HFFc6 (cell line): Measurements from ENCODE around the gene HSP90B1. TPM values are rescaled to one million over a fixed set of nuclear protein-coding genes. Genes with fewer than 3 reads are reported as not detected.
A peak's percentile ranks its signal among the peaks of the same experiment; 100 is the strongest.

Experiments used
- DNase-seq: peaks from one replicate; pipeline ENCODE4 v3.0.0-alpha.2; 2018
- H3K27ac Mint-ChIP-seq: 2 replicates; pipeline ENCODE4 v1.8.0; 2020; ENCODE audit warnings: mild to moderate bottlenecking, mixed read lengths
- H3K27me3 Mint-ChIP-seq: 2 replicates; pipeline ENCODE4 v1.8.0; 2021; ENCODE audit warnings: mild to moderate bottlenecking, moderate library complexity, mixed read lengths; ENCODE audit not compliant: insufficient read depth
- H3K36me3 Mint-ChIP-seq: 2 replicates; pipeline ENCODE4 v1.8.0; 2021; ENCODE audit warnings: low read depth, mixed read lengths
- H3K4me1 Mint-ChIP-seq: 2 replicates; pipeline ENCODE4 v1.8.0; 2020; ENCODE audit warnings: low read depth, mixed read lengths
- H3K4me3 Mint-ChIP-seq: 2 replicates; pipeline ENCODE4 v1.8.0; 2020; ENCODE audit warnings: mild to moderate bottlenecking, moderate library complexity, mixed read lengths
- H3K9me3 Mint-ChIP-seq: 2 replicates; pipeline ENCODE4 v1.8.0; 2020; ENCODE audit warnings: mild to moderate bottlenecking, mixed read lengths
- total RNA-seq, 6 experiments: library from RNA; stranded (reverse); fragmentation: NEBNext Ultra II Directional; extraction: Animal tissue kit (Norgen Biotek cat#: 25700); gene quantifications; 2 replicates in 1 of 6; 3 replicates in 5 of 6; pipeline ENCODE4 v1.2.3, GENCODE V29; 2021
- TF ChIP-seq, protein P1 (sequence below): fragments of 200-600 bp; sonication (generic); IDR thresholded peaks from 2 replicates; pipeline ENCODE4 v1.5.0; 2021; ENCODE audit warnings: antibody characterized with exemption, mild to moderate bottlenecking

The HSP90B1 gene
- total RNA-seq, 6 experiments from 2014 or later: 1,001 to 1,318 (median 1,069) TPM

DNA sequence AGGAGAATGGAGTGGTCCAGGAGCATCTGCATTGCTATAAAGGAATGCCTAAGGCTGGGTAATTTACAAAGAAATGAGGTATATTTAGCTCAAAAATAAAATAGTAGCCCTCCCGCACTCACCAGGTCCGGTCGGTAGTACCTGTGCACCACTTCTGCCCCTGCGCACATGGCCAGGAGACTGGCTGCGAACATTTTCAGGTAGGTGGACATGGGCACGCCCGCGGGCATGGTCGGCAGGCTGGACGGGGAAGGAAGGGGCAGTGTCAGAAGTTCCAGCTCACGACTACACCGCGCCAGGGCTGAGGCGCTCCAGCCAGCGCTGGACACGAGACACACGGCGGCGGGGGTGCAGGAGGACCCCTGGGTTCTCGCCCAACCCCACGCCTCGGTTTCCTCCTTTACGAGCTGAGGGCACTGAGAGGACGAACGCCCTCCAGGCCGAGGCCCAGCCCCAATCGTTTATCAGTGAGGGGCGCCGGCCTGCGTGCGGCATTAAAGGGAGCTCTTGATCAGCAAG is 26.4 kb downstream of the HSP90B1 start:
- TF ChIP-seq, protein P1, sequence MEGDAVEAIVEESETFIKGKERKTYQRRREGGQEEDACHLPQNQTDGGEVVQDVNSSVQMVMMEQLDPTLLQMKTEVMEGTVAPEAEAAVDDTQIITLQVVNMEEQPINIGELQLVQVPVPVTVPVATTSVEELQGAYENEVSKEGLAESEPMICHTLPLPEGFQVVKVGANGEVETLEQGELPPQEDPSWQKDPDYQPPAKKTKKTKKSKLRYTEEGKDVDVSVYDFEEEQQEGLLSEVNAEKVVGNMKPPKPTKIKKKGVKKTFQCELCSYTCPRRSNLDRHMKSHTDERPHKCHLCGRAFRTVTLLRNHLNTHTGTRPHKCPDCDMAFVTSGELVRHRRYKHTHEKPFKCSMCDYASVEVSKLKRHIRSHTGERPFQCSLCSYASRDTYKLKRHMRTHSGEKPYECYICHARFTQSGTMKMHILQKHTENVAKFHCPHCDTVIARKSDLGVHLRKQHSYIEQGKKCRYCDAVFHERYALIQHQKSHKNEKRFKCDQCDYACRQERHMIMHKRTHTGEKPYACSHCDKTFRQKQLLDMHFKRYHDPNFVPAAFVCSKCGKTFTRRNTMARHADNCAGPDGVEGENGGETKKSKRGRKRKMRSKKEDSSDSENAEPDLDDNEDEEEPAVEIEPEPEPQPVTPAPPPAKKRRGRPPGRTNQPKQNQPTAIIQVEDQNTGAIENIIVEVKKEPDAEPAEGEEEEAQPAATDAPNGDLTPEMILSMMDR: no peak
- peak overlapping the region; percentile 98 for H3K27ac Mint-ChIP-seq
- peaks cover 53% of the 10 kb centered on the region for H3K4me1 Mint-ChIP-seq
- H3K27me3 Mint-ChIP-seq: no peaks in the 10 kb centered on the region
- H3K36me3 Mint-ChIP-seq: peaks cover 14% of the 10 kb centered on the region
- H3K9me3 Mint-ChIP-seq: no peaks in the 10 kb centered on the region
- no peak for DNase-seq
- peak overlapping the region; percentile 98 for H3K4me3 Mint-ChIP-seq

DNA sequence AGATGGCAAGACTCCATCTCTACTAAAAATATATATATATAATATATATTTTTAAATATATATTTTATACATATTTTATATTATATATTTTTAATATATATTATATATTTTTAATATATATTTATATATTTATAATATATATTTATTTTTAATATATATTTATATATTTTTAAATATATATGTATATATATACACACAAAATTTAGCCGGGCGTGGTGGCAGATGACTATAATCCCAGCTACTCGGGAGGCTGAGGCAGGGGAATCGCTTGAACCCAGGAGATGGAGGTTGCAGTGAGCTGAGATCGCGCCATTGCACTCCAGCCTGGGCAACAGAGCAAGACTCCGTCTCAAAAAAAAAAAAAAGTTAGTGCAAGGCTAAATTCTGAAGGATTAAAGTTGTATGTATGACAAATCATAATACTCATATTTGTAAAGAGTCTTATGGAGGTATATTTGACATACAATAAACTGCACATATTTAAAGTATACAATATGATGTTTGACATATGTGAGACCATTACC is 27.7 kb downstream of the HSP90B1 start:
- H3K27ac Mint-ChIP-seq: peak overlapping the region; percentile 98
- H3K36me3 Mint-ChIP-seq: peaks cover 9% of the 10 kb centered on the region
- peak overlapping the region; percentile 98 for H3K4me3 Mint-ChIP-seq
- TF ChIP-seq, protein P1: no peak
- no peaks in the 10 kb centered on the region for H3K27me3 Mint-ChIP-seq
- peaks cover 53% of the 10 kb centered on the region for H3K4me1 Mint-ChIP-seq
- H3K9me3 Mint-ChIP-seq: no peaks in the 10 kb centered on the region
- no peak for DNase-seq

DNA sequence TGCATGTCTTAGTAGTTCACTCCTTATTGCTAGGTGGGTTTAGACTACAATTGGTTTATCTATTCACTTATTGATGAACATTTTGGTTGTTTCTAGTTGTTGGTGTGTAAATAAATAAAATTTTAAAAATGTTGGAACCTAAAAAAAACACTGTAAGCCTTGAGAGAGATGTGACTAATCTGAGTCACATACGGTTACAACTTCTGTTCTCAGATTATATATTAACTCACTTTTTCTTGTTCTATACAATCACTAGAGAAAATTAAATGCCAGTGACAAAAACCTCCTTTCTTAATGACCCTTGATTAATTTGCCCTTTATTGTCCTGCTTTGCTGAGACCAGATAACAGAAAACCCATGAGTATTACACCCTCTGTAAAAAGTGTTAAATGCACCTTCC is 28.4 kb downstream of the HSP90B1 start:
- DNase-seq: no peak
- Mint-ChIP-seq H3K27me3 (no peaks in the 10 kb centered on the region), H3K4me1 (peaks cover 58% of the 10 kb centered on the region), H3K4me3 (no peak overlapping the region), H3K9me3 (no peaks in the 10 kb centered on the region), H3K27ac (peak overlapping the region; percentile 50), H3K36me3 (peaks cover 9% of the 10 kb centered on the region)
- TF ChIP-seq, protein P1: no peak

DNA sequence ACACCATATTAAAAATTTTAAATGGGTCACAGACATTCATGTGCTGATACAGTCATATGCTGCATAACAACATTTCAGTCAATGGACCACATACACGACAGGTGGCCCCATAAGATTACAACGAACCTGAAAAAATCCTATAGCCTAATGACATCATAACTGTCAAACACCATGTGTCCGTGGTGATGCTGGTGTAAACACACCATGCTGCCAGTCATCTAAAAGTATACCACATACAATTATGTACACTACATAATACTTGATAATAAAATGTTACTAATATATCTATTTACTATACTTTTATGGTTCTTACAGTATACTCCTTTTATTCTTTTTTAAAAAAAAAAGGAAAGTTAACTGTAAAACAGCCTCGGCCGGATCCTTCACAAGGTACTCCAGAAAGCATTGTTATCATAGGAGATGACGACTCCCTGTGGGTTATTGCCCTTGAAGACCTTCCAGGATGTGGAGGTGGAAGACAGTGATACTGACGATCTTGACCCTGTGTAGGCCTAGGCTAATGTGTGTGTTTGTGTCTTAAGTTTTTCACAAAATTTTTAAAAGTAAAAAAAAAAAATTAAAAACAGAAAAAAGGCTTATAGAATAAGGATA is 30.5 kb downstream of the HSP90B1 start:
- DNase-seq: no peak
- H3K4me1 Mint-ChIP-seq: peaks cover 50% of the 10 kb centered on the region
- no peak overlapping the region for H3K4me3 Mint-ChIP-seq
- H3K36me3 Mint-ChIP-seq: peaks cover 9% of the 10 kb centered on the region; the same call in 1 of the 2 replicates
- peaks cover 2% of the 10 kb centered on the region; the same call in 1 of the 2 replicates for H3K27me3 Mint-ChIP-seq
- TF ChIP-seq, protein P1: no peak
- no peaks in the 10 kb centered on the region for H3K9me3 Mint-ChIP-seq
- no peak overlapping the region for H3K27ac Mint-ChIP-seq

DNA sequence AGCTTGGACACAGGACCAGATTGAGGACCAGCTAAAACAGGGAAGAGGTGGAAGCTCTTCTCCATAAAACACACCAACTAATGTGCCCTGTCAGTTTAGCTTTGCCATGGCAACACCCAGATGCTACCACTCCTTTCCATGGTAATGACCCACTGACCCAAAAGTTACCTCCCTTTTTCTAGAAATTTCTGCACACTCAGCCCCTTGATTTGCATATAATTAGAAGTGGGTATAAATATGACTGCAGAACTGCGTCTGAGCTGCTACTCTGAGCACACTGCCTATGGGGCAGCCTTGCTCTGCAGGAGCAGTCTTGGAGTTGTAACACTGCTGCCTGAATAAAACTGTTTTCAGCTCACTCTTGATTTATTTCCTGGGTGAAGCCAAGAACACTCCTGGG is 32.3 kb downstream of the HSP90B1 start:
- Mint-ChIP-seq H3K27me3 (peaks cover 2% of the 10 kb centered on the region; the same call in 1 of the 2 replicates), H3K4me3 (no peak overlapping the region), H3K9me3 (no peaks in the 10 kb centered on the region), H3K4me1 (peaks cover 53% of the 10 kb centered on the region), H3K36me3 (peaks cover 20% of the 10 kb centered on the region), H3K27ac (no peak overlapping the region)
- TF ChIP-seq, protein P1: no peak
- no peak for DNase-seq
